ENCODE results near the gene MAP3K7CL. TPM values are rescaled to one million over a fixed set of nuclear protein-coding genes. Genes with fewer than 3 reads are reported as not detected.

MAP3K7CL gene
- total and polyA plus RNA-seq, 4 donors = 1.4 to 3.5 (median 3.1) TPM

DNA sequence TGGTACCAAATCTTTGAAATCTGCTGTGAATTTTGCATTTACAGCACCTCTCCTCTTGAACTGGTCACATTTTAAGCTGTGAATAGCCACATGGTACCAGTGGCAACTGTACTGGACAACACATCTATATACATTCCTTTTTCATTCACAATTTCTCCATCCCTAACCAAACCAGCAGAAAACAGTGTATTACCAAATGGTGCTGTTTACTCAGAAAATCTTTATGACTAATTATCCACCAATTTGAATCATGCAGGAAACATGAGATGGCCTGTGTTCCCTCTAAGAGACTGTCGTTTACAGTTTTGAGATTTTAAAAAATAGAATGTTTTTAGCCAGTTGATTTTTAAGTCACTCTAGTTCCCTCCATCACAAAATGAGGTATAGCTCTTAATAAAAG is 39.4 kb upstream of the MAP3K7CL start (continued):
- TF ChIP-seq, protein P1, sequence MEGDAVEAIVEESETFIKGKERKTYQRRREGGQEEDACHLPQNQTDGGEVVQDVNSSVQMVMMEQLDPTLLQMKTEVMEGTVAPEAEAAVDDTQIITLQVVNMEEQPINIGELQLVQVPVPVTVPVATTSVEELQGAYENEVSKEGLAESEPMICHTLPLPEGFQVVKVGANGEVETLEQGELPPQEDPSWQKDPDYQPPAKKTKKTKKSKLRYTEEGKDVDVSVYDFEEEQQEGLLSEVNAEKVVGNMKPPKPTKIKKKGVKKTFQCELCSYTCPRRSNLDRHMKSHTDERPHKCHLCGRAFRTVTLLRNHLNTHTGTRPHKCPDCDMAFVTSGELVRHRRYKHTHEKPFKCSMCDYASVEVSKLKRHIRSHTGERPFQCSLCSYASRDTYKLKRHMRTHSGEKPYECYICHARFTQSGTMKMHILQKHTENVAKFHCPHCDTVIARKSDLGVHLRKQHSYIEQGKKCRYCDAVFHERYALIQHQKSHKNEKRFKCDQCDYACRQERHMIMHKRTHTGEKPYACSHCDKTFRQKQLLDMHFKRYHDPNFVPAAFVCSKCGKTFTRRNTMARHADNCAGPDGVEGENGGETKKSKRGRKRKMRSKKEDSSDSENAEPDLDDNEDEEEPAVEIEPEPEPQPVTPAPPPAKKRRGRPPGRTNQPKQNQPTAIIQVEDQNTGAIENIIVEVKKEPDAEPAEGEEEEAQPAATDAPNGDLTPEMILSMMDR (IDR thresholded peaks at IDR 0.05; ENCODE audit: low read depth, low read length, missing input control) = no peak
- TF ChIP-seq, protein P2, sequence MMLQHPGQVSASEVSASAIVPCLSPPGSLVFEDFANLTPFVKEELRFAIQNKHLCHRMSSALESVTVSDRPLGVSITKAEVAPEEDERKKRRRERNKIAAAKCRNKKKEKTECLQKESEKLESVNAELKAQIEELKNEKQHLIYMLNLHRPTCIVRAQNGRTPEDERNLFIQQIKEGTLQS (IDR thresholded peaks at IDR 0.05) = no peak
- TF ChIP-seq SP1 (IDR thresholded peaks at IDR 0.05) (no peak), HNF4A (conservative IDR thresholded peaks at IDR 0.05) (no peak), RXRA (IDR thresholded peaks at IDR 0.05) (no peak)

DNA sequence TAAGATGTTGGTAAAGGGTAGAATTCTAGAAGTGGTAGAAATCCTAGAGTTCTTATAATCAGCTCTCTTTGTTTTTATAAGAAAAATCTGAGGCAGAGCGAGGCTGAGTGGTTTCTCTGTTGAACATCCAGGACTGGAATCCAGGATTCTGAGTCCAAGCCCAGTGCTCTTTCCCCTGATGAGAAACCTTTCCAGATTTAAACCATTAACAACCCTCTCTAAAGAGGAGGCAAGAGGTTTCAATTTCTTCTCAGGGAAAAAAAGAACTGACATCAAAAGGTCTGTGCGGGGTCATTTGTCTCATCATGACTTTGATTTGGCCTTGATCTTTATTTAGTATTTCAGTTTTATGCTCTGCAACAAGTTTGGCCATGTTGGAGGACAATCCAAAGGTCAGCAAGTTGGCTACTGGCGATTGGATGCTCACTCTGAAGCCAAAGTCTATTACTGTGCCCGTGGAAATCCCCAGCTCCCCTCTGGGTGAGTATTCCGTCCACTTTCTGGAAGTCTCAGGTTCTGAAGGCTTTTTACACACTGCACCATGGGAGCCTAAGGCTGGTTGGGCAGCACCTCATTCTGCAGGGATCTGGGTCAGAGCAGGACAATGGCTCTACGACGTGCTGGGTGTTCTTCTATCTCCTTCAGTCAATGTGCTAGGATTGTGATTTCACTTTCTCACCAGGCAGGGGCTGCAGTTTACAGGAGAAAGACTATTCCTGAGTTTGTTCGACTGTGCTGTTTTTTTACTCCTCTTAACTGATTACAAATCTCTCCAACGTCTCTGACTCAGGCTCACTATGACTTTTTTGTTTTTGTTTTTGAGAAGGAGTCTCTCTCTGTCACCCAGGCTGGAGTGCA is 38.1 kb upstream of the MAP3K7CL start:
- peak overlapping the region; percentile 80 to 84 for H3K27ac ChIP-seq (ENCODE audit: low read depth in 1 of 2, low read length in 2 of 2)
- H3K4me1 ChIP-seq (ENCODE audit: control insufficient read depth in 4 of 4, insufficient read depth in 4 of 4, low read length in 3 of 4) = peaks cover 0 to 18% (median 6%) of the 10 kb centered on the region in 4 donors
- WGBS = 31% methylated on average over 9 of the region's 9 CpGs
- no peak overlapping the region for H3K9ac ChIP-seq (ENCODE audit: low read depth in 1 of 2, low read length in 2 of 2)
- H3K36me3 ChIP-seq (ENCODE audit: control insufficient read depth in 4 of 4, insufficient read depth in 3 of 4, low read depth in 1 of 4, low read length in 3 of 4) = no peaks in the 10 kb centered on the region
- peak overlapping the region in 1 of 3 donors; percentile 22 for H3K4me3 ChIP-seq (ENCODE audit: low read depth in 1 of 3, low read length in 3 of 3)
- H3K27me3 ChIP-seq (ENCODE audit: control insufficient read depth in 4 of 4, insufficient read depth in 4 of 4, low read length in 3 of 4) = no peaks in the 10 kb centered on the region
- no peak for DNase-seq (ENCODE audit: low spot score)
- TF ChIP-seq, protein P2 (IDR thresholded peaks at IDR 0.05) = peak; percentile 52
- TF ChIP-seq REST (IDR thresholded peaks at IDR 0.05) (peak; percentile 86), JUND (IDR thresholded peaks at IDR 0.05) (peak; percentile 48 to 79), RXRA (IDR thresholded peaks at IDR 0.05) (peak; percentile 87 to 93), TAF1 (conservative IDR thresholded peaks at IDR 0.05) (peak; percentile 71), RAD21 (IDR thresholded peaks at IDR 0.05) (peak; percentile 47 to 59), GABPA (IDR thresholded peaks at IDR 0.05 in 1 of 2, conservative IDR thresholded peaks at IDR 0.05 in 1 of 2) (no peak), YY1 (IDR thresholded peaks at IDR 0.05) (peak; percentile 91), FOXA1 (IDR thresholded peaks at IDR 0.05) (peak; percentile 39), MAX (IDR thresholded peaks at IDR 0.05) (peak; percentile 79), NR2F2 (IDR thresholded peaks at IDR 0.05) (peak; percentile 68), FOXA2 (IDR thresholded peaks at IDR 0.05) (no peak), SP1 (IDR thresholded peaks at IDR 0.05) (peak; percentile 94), HNF4A (conservative IDR thresholded peaks at IDR 0.05) (peak; percentile 99), ZBTB33 (IDR thresholded peaks at IDR 0.05) (peak; percentile 91), EGR1 (IDR thresholded peaks at IDR 0.05; ENCODE audit: low read depth in 2 of 2) (peak in 1 of 2 donors; percentile 16), HNF4G (IDR thresholded peaks at IDR 0.05) (peak; percentile 94)
- TF ChIP-seq, protein P1 (IDR thresholded peaks at IDR 0.05; ENCODE audit: low read depth, low read length, missing input control) = no peak
- no peaks in the 10 kb centered on the region for H3K9me3 ChIP-seq (ENCODE audit: control insufficient read depth in 4 of 4, low read length in 3 of 4)
